ENCODE results near the gene ECSIT.
"Not testable (repeated sequence)": the region's sequence is repeated elsewhere in the genome, so short reads cannot be mapped to it uniquely, and the experiment has no call there.

Gene ECSIT, protein sequence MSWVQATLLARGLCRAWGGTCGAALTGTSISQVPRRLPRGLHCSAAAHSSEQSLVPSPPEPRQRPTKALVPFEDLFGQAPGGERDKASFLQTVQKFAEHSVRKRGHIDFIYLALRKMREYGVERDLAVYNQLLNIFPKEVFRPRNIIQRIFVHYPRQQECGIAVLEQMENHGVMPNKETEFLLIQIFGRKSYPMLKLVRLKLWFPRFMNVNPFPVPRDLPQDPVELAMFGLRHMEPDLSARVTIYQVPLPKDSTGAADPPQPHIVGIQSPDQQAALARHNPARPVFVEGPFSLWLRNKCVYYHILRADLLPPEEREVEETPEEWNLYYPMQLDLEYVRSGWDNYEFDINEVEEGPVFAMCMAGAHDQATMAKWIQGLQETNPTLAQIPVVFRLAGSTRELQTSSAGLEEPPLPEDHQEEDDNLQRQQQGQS

DNA sequence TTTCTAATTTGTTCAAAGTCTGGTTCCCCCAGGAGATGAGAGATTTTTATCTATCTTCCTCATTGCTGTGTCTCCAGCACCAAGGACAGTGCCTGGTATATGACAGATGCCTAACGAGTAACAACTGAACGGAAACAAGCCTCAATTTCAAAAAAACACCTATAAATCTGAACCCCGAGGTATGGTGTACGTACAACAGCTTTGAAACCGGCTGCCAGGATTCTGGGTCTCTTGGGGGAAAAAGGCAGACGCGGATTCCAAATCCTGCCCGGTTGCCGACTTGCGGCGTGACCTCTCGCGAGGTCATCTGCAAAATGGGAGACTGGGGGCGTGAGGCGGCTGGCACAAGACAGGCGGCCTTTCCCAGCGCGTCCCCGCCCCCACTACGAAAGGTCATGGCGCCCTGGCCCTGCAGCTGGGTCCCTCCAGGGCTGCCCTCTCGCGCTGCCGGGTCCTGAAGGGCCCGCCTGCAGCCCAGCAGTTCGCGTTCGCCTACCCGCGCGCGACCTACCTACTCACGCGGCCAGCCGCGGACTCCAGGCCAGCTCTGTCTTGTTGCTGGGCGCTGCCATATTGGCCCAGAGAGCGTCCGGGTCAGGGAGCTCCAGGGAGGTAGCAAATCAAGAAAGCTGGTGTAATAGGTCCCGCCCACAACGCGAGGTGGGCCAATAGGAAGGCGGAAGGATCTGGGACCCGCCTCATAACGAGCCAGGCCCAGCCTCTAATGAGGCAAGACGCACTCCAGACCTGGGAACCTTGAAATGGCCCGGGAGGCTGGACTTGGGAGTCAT, at the start of gene ECSIT:
Gene ECSIT, minus strand, starts transcription at position 584 of the 791 bp plus-strand sequence. CDS start 9,964 bp downstream, outside the sequence.
- no peak for TF ChIP-seq Cebpa-rat (IDR thresholded peaks at IDR 0.05)
- peaks cover 0 to 40% (median 7%) of the 10 kb centered on the region in 11 experiments; a peak in 10 of 22 replicates for H4K20me1 ChIP-seq
- peak within 1 kb of the TSS; percentile 84 to 97 (median 94) for H3K4me2 ChIP-seq
- peak within 1 kb of the TSS; percentile 74 to 92 (median 88) for H3K9ac ChIP-seq
- H3K27me3 ChIP-seq = no peaks in the 10 kb centered on the region
- peak within 1 kb of the TSS; percentile 34 to 94 (median 87); a peak in 21 of 22 replicates for H3K27ac ChIP-seq
- H3K4me1 ChIP-seq = peaks cover 10 to 17% (median 13%) of the 10 kb centered on the region in 10 experiments
- no peaks in the 10 kb centered on the region for H3K9me3 ChIP-seq (replicated peaks in 1 of 11)
- peak within 1 kb of the TSS; percentile 64 to 87 (median 77) for H3K4me3 ChIP-seq
- peaks cover 3 to 34% (median 15%) of the 10 kb centered on the region in 11 experiments; a peak in 14 of 22 replicates for H3K36me3 ChIP-seq

DNA sequence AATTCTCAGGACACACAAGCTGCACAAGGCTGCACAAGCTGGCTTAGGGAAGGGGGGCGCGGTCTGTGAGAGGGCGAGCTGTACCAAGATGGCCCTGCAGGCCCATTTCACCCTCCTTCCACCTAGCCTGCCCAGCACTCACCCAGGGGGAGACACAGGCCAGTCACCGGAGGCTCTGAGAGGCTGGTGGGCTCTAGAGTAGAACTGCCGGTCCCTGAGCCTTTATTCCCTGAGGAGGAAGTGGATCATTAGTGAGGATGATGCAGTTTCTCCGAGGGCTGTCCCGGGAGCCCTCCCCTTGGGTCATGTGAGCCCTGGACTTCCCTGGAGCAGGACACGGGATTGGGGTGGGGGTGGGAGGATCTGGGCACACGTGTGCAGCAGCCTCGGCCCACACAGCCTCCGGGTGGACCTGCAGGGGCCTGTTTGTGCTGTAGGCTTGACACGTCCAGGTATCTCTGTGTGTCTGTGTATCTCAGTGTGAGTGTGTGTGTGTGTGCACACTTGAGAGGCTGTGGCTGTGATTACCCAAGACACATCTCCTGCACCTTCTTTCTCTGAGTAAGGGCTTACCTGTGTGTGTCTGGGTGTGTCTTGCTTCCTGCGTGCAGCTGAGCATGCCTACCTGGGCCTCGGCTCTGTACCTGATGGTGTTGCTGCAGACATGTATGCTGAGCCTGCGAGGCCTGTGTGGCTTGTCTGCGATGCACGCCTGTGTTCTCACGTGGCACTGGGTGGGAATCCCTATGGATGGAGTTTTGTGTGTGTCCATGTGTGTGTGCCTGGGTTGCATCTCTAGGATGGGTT, 48.7 kb upstream of the ECSIT start, which contains the start of gene ACP5:
Gene ACP5, minus strand, starts transcription at position 195 of the 807 bp plus-strand sequence. CDS start 328 bp downstream, outside the sequence.
- Histone ChIP-seq H4K20me1 (peaks cover 0 to 12% (median 0%) of the 10 kb centered on the region in 11 experiments; a peak in 3 of 22 replicates), H3K27ac (peak within 1 kb of the TSS in 1 of 11 experiments; percentile 35; a peak in 1 of 22 replicates), H3K9ac (peak within 1 kb of the TSS in 5 of 11 experiments; percentile 6 to 73 (median 41); a peak in 5 of 22 replicates), H3K36me3 (no peaks in the 10 kb centered on the region), H3K4me3 (peak within 1 kb of the TSS in 9 of 10 experiments; percentile 29 to 59 (median 48); a peak in 13 of 20 replicates), H3K9me3 (replicated peaks in 1 of 11) (no peaks in the 10 kb centered on the region), H3K4me1 (peaks cover 54 to 68% (median 60%) of the 10 kb centered on the region in 10 experiments), H3K4me2 (peak within 1 kb of the TSS; percentile 81 to 97 (median 88)), H3K27me3 (peaks cover 19 to 34% (median 28%) of the 10 kb centered on the region in 11 experiments)
- TF ChIP-seq Cebpa-rat (IDR thresholded peaks at IDR 0.05) = no peak

DNA sequence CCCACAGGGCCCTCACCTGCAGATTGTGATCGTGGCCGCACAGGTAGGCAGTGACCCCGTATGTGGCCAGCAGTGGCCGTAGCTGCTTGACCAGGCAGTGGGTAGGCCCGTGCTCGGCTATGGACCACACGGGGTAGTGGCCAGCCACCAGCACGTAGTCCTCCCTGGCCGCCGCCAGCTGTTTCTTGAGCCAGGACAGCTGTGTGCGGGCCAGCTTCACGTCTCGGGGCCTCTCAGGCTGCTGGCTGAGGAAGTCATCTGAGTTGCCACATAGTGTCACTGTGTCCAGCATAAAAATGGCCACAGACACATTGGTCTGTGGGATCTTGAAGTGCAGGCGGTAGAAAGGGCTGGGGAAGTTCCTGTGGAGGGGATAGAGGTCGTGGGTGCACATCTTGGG, 47.3 kb upstream of the ECSIT start:
- H3K4me2 ChIP-seq = peak overlapping the region in 2 of 11 experiments; percentile 90 to 97; a peak in 3 of 22 replicates
- peaks cover 19 to 34% (median 28%) of the 10 kb centered on the region in 11 experiments for H3K27me3 ChIP-seq
- no peaks in the 10 kb centered on the region for H3K9me3 ChIP-seq (replicated peaks in 1 of 11)
- peaks cover 40 to 54% (median 46%) of the 10 kb centered on the region in 10 experiments for H3K4me1 ChIP-seq
- peaks cover 0 to 12% (median 0%) of the 10 kb centered on the region in 11 experiments; a peak in 3 of 22 replicates for H4K20me1 ChIP-seq
- H3K27ac ChIP-seq = no peak overlapping the region
- no peak overlapping the region for H3K4me3 ChIP-seq
- no peaks in the 10 kb centered on the region for H3K36me3 ChIP-seq
- no peak overlapping the region for H3K9ac ChIP-seq
- no peak for TF ChIP-seq Cebpa-rat (IDR thresholded peaks at IDR 0.05)

GRCh38 chr19:11574689-11575088, 45.8 kb upstream of the ECSIT start:
- Histone ChIP-seq H3K36me3 (no peaks in the 10 kb centered on the region), H3K27me3 (peaks cover 19 to 30% (median 27%) of the 10 kb centered on the region in 11 experiments), H3K4me3 (no peak overlapping the region), H3K4me2 (peak overlapping the region in 5 of 11 experiments; percentile 11 to 38 (median 21); a peak in 4 of 22 replicates), H3K4me1 (peaks cover 33 to 46% (median 39%) of the 10 kb centered on the region in 10 experiments), H3K9ac (no peak overlapping the region), H4K20me1 (peaks cover 0 to 12% (median 0%) of the 10 kb centered on the region in 11 experiments; a peak in 3 of 22 replicates), H3K27ac (no peak overlapping the region), H3K9me3 (replicated peaks in 1 of 11) (no peaks in the 10 kb centered on the region)
- no peak for TF ChIP-seq Cebpa-rat (IDR thresholded peaks at IDR 0.05)

GRCh38 chr19:11573763-11574162, 44.8 kb upstream of the ECSIT start:
- H3K4me3 ChIP-seq; H3K4me2 ChIP-seq; H3K9ac ChIP-seq; H3K27ac ChIP-seq; H3K36me3 ChIP-seq; H3K9me3 ChIP-seq (replicated peaks in 1 of 11): not testable (repeated sequence)
- H4K20me1 ChIP-seq = peaks cover 0 to 12% (median 0%) of the 10 kb centered on the region in 11 experiments; a peak in 3 of 22 replicates
- H3K4me1 ChIP-seq = peaks cover 34 to 46% (median 41%) of the 10 kb centered on the region in 10 experiments
- H3K27me3 ChIP-seq = peaks cover 11 to 21% (median 18%) of the 10 kb centered on the region in 11 experiments

DNA sequence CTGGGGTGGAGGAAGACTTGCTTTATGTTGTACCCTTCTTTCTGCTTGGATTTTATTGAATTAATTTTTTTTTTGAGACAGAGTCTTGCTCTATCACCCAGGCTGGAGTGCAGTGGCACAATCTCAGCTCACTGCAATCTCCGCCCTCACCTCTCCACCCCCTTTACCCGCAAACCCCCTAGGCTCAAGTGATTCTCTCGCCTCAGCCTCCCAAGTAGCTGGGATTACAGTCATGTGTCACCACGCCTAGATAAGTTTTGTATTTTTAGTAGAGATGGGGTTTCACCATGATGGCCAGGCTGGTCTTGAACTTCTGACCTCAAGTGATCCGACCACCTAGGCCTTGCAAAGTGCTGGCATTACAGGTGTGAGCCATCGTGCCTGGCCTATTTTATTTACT, 44.4 kb upstream of the ECSIT start:
- Histone ChIP-seq H4K20me1 (peaks cover 0 to 12% (median 0%) of the 10 kb centered on the region in 11 experiments; a peak in 3 of 22 replicates), H3K4me1 (peaks cover 34 to 46% (median 41%) of the 10 kb centered on the region in 10 experiments), H3K27me3 (peaks cover 7 to 17% (median 14%) of the 10 kb centered on the region in 11 experiments)
- not testable (repeated sequence) for H3K36me3 ChIP-seq; H3K9me3 ChIP-seq (replicated peaks in 1 of 11); H3K27ac ChIP-seq; H3K9ac ChIP-seq; H3K4me2 ChIP-seq; H3K4me3 ChIP-seq

- Histone ChIP-seq H3K4me2 (peak overlapping the region; percentile 20 to 67 (median 45); a peak in 19 of 22 replicates), H3K27ac (no peak overlapping the region), H3K27me3 (no peaks in the 10 kb centered on the region), H3K9ac (no peak overlapping the region; a peak in 2 of 22 replicates), H3K4me1 (peaks cover 42 to 53% (median 49%) of the 10 kb centered on the region in 10 experiments), H3K4me3 (no peak overlapping the region), H3K36me3 (no peaks in the 10 kb centered on the region), H3K9me3 (replicated peaks in 1 of 11) (no peaks in the 10 kb centered on the region), H4K20me1 (no peaks in the 10 kb centered on the region; a peak in 1 of 22 replicates)
- no peak for TF ChIP-seq Cebpa-rat (IDR thresholded peaks at IDR 0.05)
Measured at GRCh38 chr19:11570039-11570462, 41.1 kb upstream of the ECSIT start.

DNA sequence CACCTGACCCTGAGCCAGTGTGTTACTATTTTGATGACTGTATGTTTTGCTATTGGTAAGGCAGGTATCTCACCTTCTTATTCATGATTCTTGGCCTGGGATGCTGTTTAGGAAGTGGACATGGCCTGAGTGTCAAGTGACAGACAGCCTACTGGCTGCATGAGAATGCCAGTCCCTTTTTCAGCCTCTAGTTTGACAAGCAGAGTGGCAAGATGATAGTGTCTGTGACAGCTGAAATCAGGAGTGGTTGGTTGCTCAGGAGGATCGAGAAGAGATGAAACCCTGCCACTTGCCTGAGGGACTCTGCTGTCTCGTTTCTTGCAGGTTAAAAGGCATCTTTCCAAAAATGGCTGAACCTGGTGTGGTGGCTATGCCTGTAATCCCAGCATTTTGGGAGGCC, 37.2 kb upstream of the ECSIT start:
- no peak overlapping the region for H3K27ac ChIP-seq
- H3K4me1 ChIP-seq = peaks cover 50 to 85% (median 61%) of the 10 kb centered on the region in 10 experiments
- H3K36me3 ChIP-seq = no peaks in the 10 kb centered on the region
- no peaks in the 10 kb centered on the region for H3K27me3 ChIP-seq
- H3K9ac ChIP-seq = no peak overlapping the region
- no peaks in the 10 kb centered on the region; a peak in 1 of 22 replicates for H4K20me1 ChIP-seq
- no peaks in the 10 kb centered on the region for H3K9me3 ChIP-seq (replicated peaks in 1 of 11)
- H3K4me3 ChIP-seq = no peak overlapping the region
- no peak for TF ChIP-seq Cebpa-rat (IDR thresholded peaks at IDR 0.05)
- H3K4me2 ChIP-seq = peak overlapping the region in 2 of 11 experiments; percentile 67 to 83; a peak in 4 of 22 replicates

GRCh38 chr19:11565649-11565980, 36.7 kb upstream of the ECSIT start:
- not testable (repeated sequence) for H3K9ac ChIP-seq; H3K27ac ChIP-seq; H3K27me3 ChIP-seq; H3K36me3 ChIP-seq; H3K4me3 ChIP-seq; H4K20me1 ChIP-seq; H3K9me3 ChIP-seq (replicated peaks in 1 of 11)
- Histone ChIP-seq H3K4me1 (peaks cover 54 to 89% (median 65%) of the 10 kb centered on the region in 10 experiments), H3K4me2 (peak overlapping the region in 3 of 11 experiments; percentile 58 to 83 (median 67); a peak in 8 of 22 replicates)

GRCh38 chr19:11564082-11564807, 35.3 kb upstream of the ECSIT start:
- Histone ChIP-seq H3K4me1 (peaks cover 54 to 91% (median 66%) of the 10 kb centered on the region in 10 experiments), H3K9ac (0 out of 22 replicates have a peak overlapping the region, but pooled peaks of 2 of the 11 experiments have one; percentile 4 to 35), H3K4me2 (peak overlapping the region; percentile 25 to 83 (median 48); a peak in 21 of 22 replicates), H3K27ac (peak overlapping the region in 6 of 11 experiments; percentile 9 to 40 (median 22); a peak in 4 of 22 replicates)
- H3K36me3 ChIP-seq; H4K20me1 ChIP-seq; H3K4me3 ChIP-seq; H3K9me3 ChIP-seq (replicated peaks in 1 of 11); H3K27me3 ChIP-seq: not testable (repeated sequence)

Data from BLaER1 treated with 17β-estradiol and CSF1 and Interleukin-3, amounts not matched to agents 10 nM and 100 nM (cell line).